OCI-LY7 (cell line): ENCODE measurements around the gene PLA2G2D. TPM values are rescaled to one million over a fixed set of nuclear protein-coding genes. Genes with fewer than 3 reads are reported as not detected.

Experiments
- BruUV-seq: library from RNA; stranded (reverse); fragments of 400-500 nt; replicated peaks from 2 replicates; lab custom pipeline; 2021; lab: Mats Ljungman, UMichigan
- CTCF ChIA-PET: fragments of 300-600 bp; sonication (Branson Sonifier 250); formaldehyde crosslinking; loops from one replicate; lab custom pipeline; 2022; ENCODE audit warnings: antibody characterized with exemption; ENCODE audit not compliant: unreplicated experiment; lab: Charles Lee
- POLR2A ChIA-PET: fragments of 300-600 bp; sonication (Branson Sonifier 250); formaldehyde crosslinking; loops from one replicate; lab custom pipeline; 2022; ENCODE audit warnings: antibody characterized with exemption; lab: Charles Lee
- DNase-seq: peaks from one replicate; pipeline ENCODE4 v3.0.0-alpha.2; 2015; ENCODE audit warnings: low spot score
- H2AFZ ChIP-seq: fragments of 200-600 bp; sonication (generic), shearing (Covaris generic); 2 replicates; pipeline ENCODE4 v1.6.1; 2014; ENCODE audit warnings: mild to moderate bottlenecking, antibody characterized with exemption, low read length, moderate library complexity
- H3K27ac ChIP-seq: fragments of 200-600 bp; sonication (generic); 2 replicates; pipeline ENCODE4 v1.5.1; 2014; ENCODE audit warnings: mixed run types, low read depth, mild to moderate bottlenecking, moderate library complexity, low read length, inconsistent platforms; ENCODE audit not compliant: poor library complexity, severe bottlenecking
- H3K36me3 ChIP-seq: fragments of 200-600 bp; sonication (generic); 2 replicates; pipeline ENCODE4 v1.6.1; 2014; ENCODE audit warnings: mild to moderate bottlenecking, antibody characterized with exemption, low read length, moderate library complexity, mixed read lengths; ENCODE audit not compliant: insufficient read depth
- H3K4me1 ChIP-seq: fragments of 200-600 bp; sonication (generic); 2 replicates; pipeline ENCODE4 v1.5.1; 2014; ENCODE audit warnings: mild to moderate bottlenecking, low read length; ENCODE audit not compliant: insufficient read depth, poor library complexity, severe bottlenecking
- H3K4me2 ChIP-seq: fragments of 200-600 bp; sonication (generic); 2 replicates; pipeline ENCODE4 v1.6.1; 2014; ENCODE audit warnings: mild to moderate bottlenecking, low read length
- H3K4me3 ChIP-seq: fragments of 200-600 bp; sonication (generic); 2 replicates; pipeline ENCODE4 v1.5.1; 2014; ENCODE audit warnings: mild to moderate bottlenecking, low read depth, low read length; ENCODE audit not compliant: poor library complexity, severe bottlenecking
- H3K79me2 ChIP-seq: fragments of 200-600 bp; sonication (generic); 2 replicates; pipeline ENCODE4 v1.6.1; 2016; ENCODE audit warnings: low read depth, mild to moderate bottlenecking, low read length, moderate library complexity, mixed read lengths; ENCODE audit not compliant: insufficient read depth
- H3K9me2 ChIP-seq: fragments of 200-600 bp; sonication (generic); 2 replicates; pipeline ENCODE4 v1.6.1; 2016; ENCODE audit warnings: mild to moderate bottlenecking, low read length, mixed read lengths; ENCODE audit not compliant: insufficient read depth
- H3K9me3 ChIP-seq: fragments of 200-600 bp; sonication (generic); 2 replicates; pipeline ENCODE4 v1.6.1; 2014; ENCODE audit warnings: mild to moderate bottlenecking, mixed run types, low read length, mixed read lengths
- H4K20me1 ChIP-seq: fragments of 200-600 bp; sonication (generic); 2 replicates; pipeline ENCODE4 v1.6.1; 2014; ENCODE audit warnings: mild to moderate bottlenecking, antibody characterized with exemption, low read length, moderate library complexity, mixed read lengths; ENCODE audit not compliant: insufficient read depth
- CTCF ChIP-seq: fragments of 200-600 bp; sonication (generic); conservative IDR thresholded peaks from 2 replicates; pipeline ENCODE4 v1.5.1; 2014; ENCODE audit warnings: mild to moderate bottlenecking, antibody characterized with exemption, low read length, moderate library complexity, mixed read lengths
- EZH2phosphoT487 ChIP-seq: fragments of 200-600 bp; sonication (generic); IDR thresholded peaks from 2 replicates; pipeline ENCODE4 v1.6.1; 2018; ENCODE audit warnings: low read depth, borderline replicate concordance, mild to moderate bottlenecking, mixed run types, antibody characterized with exemption, low read length, moderate library complexity, mixed read lengths
- intact Hi-C: fragments of 100-400 bp; cut with micrococcal nuclease; formaldehyde crosslinking; loops from one replicate; pipeline ENCODE4 v1.10.0; 2022; ENCODE audit not compliant: unreplicated experiment
- total RNA-seq, 2 experiments: library from RNA; depleted of rRNA in 1 of 2; stranded (reverse); fragments of >200 nt in 1 of 2; shearing (Covaris generic) in 1 of 2; gene quantifications; 2 replicates each; pipeline ENCODE4 v1.2.3, GENCODE V29; 2014 to 2022

Gene PLA2G2D
- total RNA-seq, 2 experiments from 2014 or later = not detected

GRCh38 chr1:20070357-20070756, 49.0 kb downstream of the PLA2G2D start:
- Histone ChIP-seq H3K4me1 (no peaks in the 10 kb centered on the region), H3K27ac (no peak overlapping the region), H3K9me3 (no peaks in the 10 kb centered on the region), H4K20me1 (no peaks in the 10 kb centered on the region), H3K9me2 (no peaks in the 10 kb centered on the region), H3K79me2 (no peaks in the 10 kb centered on the region), H3K4me2 (no peak overlapping the region), H2AFZ (no peak overlapping the region), H3K4me3 (no peak overlapping the region), H3K36me3 (no peaks in the 10 kb centered on the region)
- DNase-seq = no peak
- ChIA-PET CTCF (no interaction called here), POLR2A (no interaction called here)
- no TSS peak for BruUV-seq
- intact Hi-C loops = no loop called here
- no peak for TF ChIP-seq EZH2phosphoT487
- no peak for TF ChIP-seq CTCF

- no peaks in the 10 kb centered on the region for H4K20me1 ChIP-seq
- H3K36me3 ChIP-seq = no peaks in the 10 kb centered on the region
- H3K4me1 ChIP-seq = no peaks in the 10 kb centered on the region
- TF ChIP-seq CTCF (no peak), EZH2phosphoT487 (no peak)
- no peaks in the 10 kb centered on the region for H3K9me2 ChIP-seq
- no peak within 1 kb of the TSS for H2AFZ ChIP-seq
- intact Hi-C loops = no loop called here
- no peak within 1 kb of the TSS for H3K4me2 ChIP-seq
- H3K27ac ChIP-seq = no peak within 1 kb of the TSS
- H3K4me3 ChIP-seq = no peak within 1 kb of the TSS
- BruUV-seq = no TSS peak
- POLR2A ChIA-PET = no interaction called here
- no peaks in the 10 kb centered on the region for H3K9me3 ChIP-seq
- no peak for DNase-seq
- CTCF ChIA-PET = no interaction called here
- no peaks in the 10 kb centered on the region for H3K79me2 ChIP-seq
Measured at GRCh38 chr1:20069874-20070273, 49.5 kb downstream of the PLA2G2D start, which contains the start of gene PLA2G5. PLA2G5 (plus strand) TSS chr1:20070194; CDS start chr1:20084831, 14,637 bp downstream.

- H3K4me3 ChIP-seq = no peak overlapping the region
- TF ChIP-seq CTCF = no peak
- H4K20me1 ChIP-seq = no peaks in the 10 kb centered on the region
- ChIA-PET CTCF (no interaction called here), POLR2A (no interaction called here)
- no peak overlapping the region for H3K4me2 ChIP-seq
- no peak overlapping the region for H2AFZ ChIP-seq
- no TSS peak for BruUV-seq
- no peaks in the 10 kb centered on the region for H3K4me1 ChIP-seq
- no peaks in the 10 kb centered on the region for H3K36me3 ChIP-seq
- no peaks in the 10 kb centered on the region for H3K9me3 ChIP-seq
- intact Hi-C loops = no loop called here
- H3K79me2 ChIP-seq = no peaks in the 10 kb centered on the region
- no peak overlapping the region for H3K27ac ChIP-seq
- DNase-seq = no peak
- H3K9me2 ChIP-seq = no peaks in the 10 kb centered on the region
Measured at GRCh38 chr1:20068722-20069121, 50.6 kb downstream of the PLA2G2D start.
